SKM-1 treated with dmso at 0.1 percent for 144 hours (cell line): ENCODE measurements around the gene PTP4A1.
A peak's percentile ranks its signal among the peaks of the same experiment; 100 is the strongest.
"Not testable (repeated sequence)": the region's sequence is repeated elsewhere in the genome, so short reads cannot be mapped to it uniquely, and the experiment has no call there.

Experiments
- DNase-seq: peaks from one replicate; lab custom pipeline; 2025; ENCODE audit not compliant: unreplicated experiment; lab: John Stamatoyannopoulos, UW

PTP4A1 gene

GRCh38 chr6:63572044-63572746 lies at the start of gene PTP4A1, which contains the start of gene LOC128125822:
Gene PTP4A1, plus strand, starts transcription at chr6:63572480. Its CDS starts 4,401 bp downstream, at chr6:63576881.
Gene LOC128125822, plus strand, starts transcription at chr6:63572480.
- DNase-seq = peak; percentile 93

- not testable (repeated sequence) for DNase-seq
Observed at GRCh38 chr6:63522911-63523287, 49.4 kb upstream of the PTP4A1 start.

- DNase-seq = no peak
Observed at GRCh38 chr6:63523630-63524029, 48.6 kb upstream of the PTP4A1 start.

- no peak for DNase-seq
Observed at GRCh38 chr6:63525186-63525878, 46.9 kb upstream of the PTP4A1 start.

- no peak for DNase-seq
Observed at GRCh38 chr6:63526931-63527330, 45.3 kb upstream of the PTP4A1 start.

- DNase-seq = no peak
Observed at GRCh38 chr6:63527658-63528514, 44.4 kb upstream of the PTP4A1 start.

GRCh38 chr6:63529498-63529897 lies 42.8 kb upstream of the PTP4A1 start:
- no peak for DNase-seq

- DNase-seq = no peak
Observed at GRCh38 chr6:63530182-63530581, 42.1 kb upstream of the PTP4A1 start.

GRCh38 chr6:63530991-63531390 lies 41.3 kb upstream of the PTP4A1 start:
- no peak for DNase-seq

- no peak for DNase-seq
Observed at GRCh38 chr6:63533026-63533425, 39.3 kb upstream of the PTP4A1 start.

- DNase-seq = no peak
Observed at GRCh38 chr6:63533952-63534351, 38.3 kb upstream of the PTP4A1 start.

- DNase-seq = peak; percentile 43
Observed at GRCh38 chr6:63537201-63537958, 34.9 kb upstream of the PTP4A1 start.

GRCh38 chr6:63537959-63538300 lies 34.4 kb upstream of the PTP4A1 start:
- no peak for DNase-seq

GRCh38 chr6:63538550-63538949 lies 33.7 kb upstream of the PTP4A1 start:
- DNase-seq = no peak

- no peak for DNase-seq
Observed at GRCh38 chr6:63543001-63543400, 29.3 kb upstream of the PTP4A1 start.

GRCh38 chr6:63543982-63544381 lies 28.3 kb upstream of the PTP4A1 start:
- no peak for DNase-seq

GRCh38 chr6:63546236-63546635 lies 26.0 kb upstream of the PTP4A1 start:
- no peak for DNase-seq

GRCh38 chr6:63546697-63547096 lies 25.6 kb upstream of the PTP4A1 start:
- DNase-seq = no peak

GRCh38 chr6:63549076-63549475 lies 23.2 kb upstream of the PTP4A1 start:
- DNase-seq = no peak

- DNase-seq = no peak
Observed at GRCh38 chr6:63553208-63553607, 19.1 kb upstream of the PTP4A1 start.

- no peak for DNase-seq
Observed at GRCh38 chr6:63553900-63554299, 18.4 kb upstream of the PTP4A1 start.
